ENCODE results near the gene PIP5K1C. TPM values are rescaled to one million over a fixed set of nuclear protein-coding genes. Genes with fewer than 3 reads are reported as not detected.

PIP5K1C gene
- total RNA-seq, 4 donors from 2014 or later = 25.4 to 91.1 (median 36.4) TPM

DNA sequence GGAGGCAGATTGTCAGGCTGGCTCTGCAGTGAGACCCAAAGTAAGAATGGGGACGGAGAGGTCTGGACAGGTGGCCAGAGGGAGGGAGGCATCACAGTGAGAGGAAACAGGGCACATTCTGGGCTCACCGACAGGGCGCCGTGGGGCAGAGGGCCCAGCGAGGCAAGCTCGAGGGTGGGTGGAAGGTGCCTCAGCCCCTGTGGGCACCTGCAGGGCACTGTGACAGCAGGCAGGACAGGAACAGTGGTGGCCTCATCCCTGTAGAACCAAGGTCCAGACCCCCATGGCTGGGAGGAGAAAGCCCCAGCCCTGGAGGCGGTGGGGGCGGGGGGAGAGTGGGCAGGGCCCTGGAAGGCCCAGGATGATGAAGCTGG lies 27.7 kb downstream of the PIP5K1C start:
- Histone ChIP-seq H3K36me3 (no peaks in the 10 kb centered on the region), H3K4me1 (peaks cover 28 to 48% (median 37%) of the 10 kb centered on the region in 4 donors), H3K4me3 (no peak overlapping the region), H3K27me3 (no peaks in the 10 kb centered on the region), H3K9me3 (no peaks in the 10 kb centered on the region), H3K27ac (peak overlapping the region; percentile 92 to 96 (median 94))
- TF ChIP-seq, protein P1, sequence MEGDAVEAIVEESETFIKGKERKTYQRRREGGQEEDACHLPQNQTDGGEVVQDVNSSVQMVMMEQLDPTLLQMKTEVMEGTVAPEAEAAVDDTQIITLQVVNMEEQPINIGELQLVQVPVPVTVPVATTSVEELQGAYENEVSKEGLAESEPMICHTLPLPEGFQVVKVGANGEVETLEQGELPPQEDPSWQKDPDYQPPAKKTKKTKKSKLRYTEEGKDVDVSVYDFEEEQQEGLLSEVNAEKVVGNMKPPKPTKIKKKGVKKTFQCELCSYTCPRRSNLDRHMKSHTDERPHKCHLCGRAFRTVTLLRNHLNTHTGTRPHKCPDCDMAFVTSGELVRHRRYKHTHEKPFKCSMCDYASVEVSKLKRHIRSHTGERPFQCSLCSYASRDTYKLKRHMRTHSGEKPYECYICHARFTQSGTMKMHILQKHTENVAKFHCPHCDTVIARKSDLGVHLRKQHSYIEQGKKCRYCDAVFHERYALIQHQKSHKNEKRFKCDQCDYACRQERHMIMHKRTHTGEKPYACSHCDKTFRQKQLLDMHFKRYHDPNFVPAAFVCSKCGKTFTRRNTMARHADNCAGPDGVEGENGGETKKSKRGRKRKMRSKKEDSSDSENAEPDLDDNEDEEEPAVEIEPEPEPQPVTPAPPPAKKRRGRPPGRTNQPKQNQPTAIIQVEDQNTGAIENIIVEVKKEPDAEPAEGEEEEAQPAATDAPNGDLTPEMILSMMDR (IDR thresholded peaks at IDR 0.05) = no peak
- no peak for TF ChIP-seq POLR2A (IDR thresholded peaks at IDR 0.05)
- no peak for TF ChIP-seq EP300 (IDR thresholded peaks at IDR 0.05; ENCODE audit: low read depth)
- no peak for TF ChIP-seq POLR2AphosphoS5 (IDR thresholded peaks at IDR 0.05)
- 79% methylated on average over 8 of the region's 8 CpGs; no CpG with 5 or more reads in 1 of the 2 donors for WGBS, 2 donors (ENCODE audit: low coverage in 1 of 2)
- in situ Hi-C loops (cut with MboI; ENCODE audit: low pct_ligation_motif_present in 1 of 4, low pct_unique_long_range_greater_than_20kb in 1 of 4, low sequenced_read_pairs in 3 of 4) (no loop called here), intact Hi-C loops (cut with DNase I; ENCODE audit: low total_unique reads) (no loop called here)
- DNase-seq = no peak

DNA sequence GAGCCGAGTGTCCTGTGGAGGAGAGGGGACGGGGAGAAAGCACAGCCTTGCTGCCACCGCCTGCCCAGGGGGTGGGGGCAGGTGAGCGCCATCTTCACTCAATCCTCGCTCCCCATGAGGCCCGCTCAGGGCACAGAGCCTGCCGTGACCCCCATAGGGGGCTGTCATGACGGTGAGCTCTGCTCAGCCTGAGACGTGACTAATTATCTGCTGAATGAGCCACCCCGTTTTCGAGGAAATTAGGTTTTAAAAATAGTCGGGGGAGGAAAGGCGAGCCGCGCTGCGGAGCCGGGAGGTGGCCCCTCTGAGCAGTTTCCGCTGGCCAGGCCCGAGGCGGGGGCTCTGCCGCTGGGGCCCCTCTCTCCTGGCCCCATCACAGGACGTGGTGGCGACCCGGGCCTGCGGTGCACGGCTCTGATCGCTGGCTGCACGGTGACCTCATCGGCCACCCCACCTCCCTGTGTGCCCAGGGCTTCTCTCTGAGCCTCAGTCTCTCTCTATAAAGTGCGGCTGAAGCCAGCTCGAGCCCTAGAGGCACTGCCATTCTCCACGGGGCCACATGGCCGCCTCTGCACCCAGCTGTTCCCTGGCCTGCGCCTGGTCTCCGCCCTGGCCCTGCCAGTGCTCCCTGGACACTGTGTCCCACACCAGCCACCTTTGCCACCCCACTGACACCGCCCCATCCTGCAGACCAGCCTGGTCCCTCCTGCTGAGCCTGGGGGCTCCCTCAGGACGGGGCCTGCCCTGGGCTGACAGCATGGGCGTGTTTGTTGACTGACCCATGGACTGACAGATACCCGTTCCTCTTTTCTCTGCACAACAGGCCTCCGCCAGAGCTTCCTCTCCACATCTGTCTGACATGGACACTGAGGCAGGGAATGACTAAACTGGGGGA lies 28.3 kb downstream of the PIP5K1C start:
- Histone ChIP-seq H3K27me3 (no peaks in the 10 kb centered on the region), H3K36me3 (no peaks in the 10 kb centered on the region), H3K4me1 (peaks cover 28 to 49% (median 38%) of the 10 kb centered on the region in 4 donors), H3K4me3 (peak overlapping the region in 1 of 4 donors; percentile 26), H3K27ac (peak overlapping the region; percentile 92 to 96 (median 94)), H3K9me3 (no peaks in the 10 kb centered on the region)
- intact Hi-C loops (cut with DNase I; ENCODE audit: low total_unique reads) = no loop called here
- TF ChIP-seq EP300 (IDR thresholded peaks at IDR 0.05; ENCODE audit: low read depth) (no peak), POLR2AphosphoS5 (IDR thresholded peaks at IDR 0.05) (peak in 1 of 3 donors; percentile 13), POLR2A (IDR thresholded peaks at IDR 0.05) (no peak)
- in situ Hi-C loops (cut with MboI; ENCODE audit: low pct_ligation_motif_present in 1 of 4, low pct_unique_long_range_greater_than_20kb in 1 of 4, low sequenced_read_pairs in 3 of 4) = no loop called here
- DNase-seq = no peak
- WGBS, 2 donors (ENCODE audit: low coverage in 1 of 2) = 62% methylated on average over 38 of the region's 40 CpGs; no CpG with 5 or more reads in 1 of the 2 donors

DNA sequence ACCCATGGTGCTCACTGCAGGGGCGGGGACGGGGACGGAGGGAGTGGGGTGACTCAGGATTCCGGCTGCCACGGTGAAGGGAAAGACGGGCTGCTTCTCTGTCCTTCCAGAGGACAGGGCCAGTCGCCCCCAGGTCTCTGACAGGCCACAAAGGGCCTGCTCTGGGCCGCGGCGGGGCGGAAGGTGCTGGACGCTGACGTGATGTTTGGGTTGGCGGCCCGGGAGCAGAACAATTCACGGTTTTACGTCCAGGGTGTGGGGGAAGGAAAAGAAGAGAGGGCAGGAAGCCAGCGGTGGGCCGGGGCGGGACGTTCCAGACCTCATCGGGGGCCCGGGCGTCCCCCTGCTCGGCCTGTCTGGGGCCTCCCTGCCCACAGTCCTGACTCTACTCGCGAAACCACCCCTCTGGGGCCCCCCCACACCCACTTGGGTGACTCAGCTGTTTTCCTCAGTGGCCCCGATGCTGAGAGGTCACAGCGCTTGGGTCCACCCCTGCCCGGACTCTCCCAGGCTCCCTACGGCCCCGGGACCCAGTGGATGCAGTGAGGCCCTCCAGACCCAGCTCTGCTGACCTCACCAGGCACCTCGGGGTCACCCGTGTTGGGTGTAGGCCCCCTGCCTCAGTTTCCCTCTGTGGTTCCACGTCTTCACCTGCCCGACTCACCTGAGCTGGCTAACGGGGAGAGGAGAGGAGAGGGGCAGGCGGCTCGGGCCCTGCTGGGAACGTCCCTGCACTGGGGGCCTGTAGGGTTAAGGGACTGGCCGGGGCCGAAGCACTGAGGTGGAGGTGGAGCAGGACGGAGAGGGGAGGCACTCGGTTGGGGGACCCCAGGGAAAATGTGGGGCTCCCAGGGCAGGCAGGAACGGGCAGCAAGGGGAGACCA lies 29.2 kb downstream of the PIP5K1C start:
- Histone ChIP-seq H3K4me1 (peaks cover 28 to 51% (median 39%) of the 10 kb centered on the region in 4 donors), H3K4me3 (peak overlapping the region in 3 of 4 donors; percentile 11 to 27 (median 26)), H3K36me3 (no peaks in the 10 kb centered on the region), H3K27me3 (no peaks in the 10 kb centered on the region), H3K27ac (peak overlapping the region; percentile 92 to 96 (median 94)), H3K9me3 (no peaks in the 10 kb centered on the region)
- peak in 2 of 3 donors; percentile 23 to 54 for TF ChIP-seq POLR2AphosphoS5 (IDR thresholded peaks at IDR 0.05)
- no peak for TF ChIP-seq POLR2A (IDR thresholded peaks at IDR 0.05)
- TF ChIP-seq EP300 (IDR thresholded peaks at IDR 0.05; ENCODE audit: low read depth) = no peak
- TF ChIP-seq, protein P1 (IDR thresholded peaks at IDR 0.05) = no peak
- in situ Hi-C loops (cut with MboI; ENCODE audit: low pct_ligation_motif_present in 1 of 4, low pct_unique_long_range_greater_than_20kb in 1 of 4, low sequenced_read_pairs in 3 of 4) = no loop called here
- peak; percentile 68 for DNase-seq
- intact Hi-C loops (cut with DNase I; ENCODE audit: low total_unique reads) = no loop called here
- WGBS, 2 donors (ENCODE audit: low coverage in 1 of 2) = 46% methylated on average over 39 of the region's 45 CpGs; no CpG with 5 or more reads in 1 of the 2 donors

DNA sequence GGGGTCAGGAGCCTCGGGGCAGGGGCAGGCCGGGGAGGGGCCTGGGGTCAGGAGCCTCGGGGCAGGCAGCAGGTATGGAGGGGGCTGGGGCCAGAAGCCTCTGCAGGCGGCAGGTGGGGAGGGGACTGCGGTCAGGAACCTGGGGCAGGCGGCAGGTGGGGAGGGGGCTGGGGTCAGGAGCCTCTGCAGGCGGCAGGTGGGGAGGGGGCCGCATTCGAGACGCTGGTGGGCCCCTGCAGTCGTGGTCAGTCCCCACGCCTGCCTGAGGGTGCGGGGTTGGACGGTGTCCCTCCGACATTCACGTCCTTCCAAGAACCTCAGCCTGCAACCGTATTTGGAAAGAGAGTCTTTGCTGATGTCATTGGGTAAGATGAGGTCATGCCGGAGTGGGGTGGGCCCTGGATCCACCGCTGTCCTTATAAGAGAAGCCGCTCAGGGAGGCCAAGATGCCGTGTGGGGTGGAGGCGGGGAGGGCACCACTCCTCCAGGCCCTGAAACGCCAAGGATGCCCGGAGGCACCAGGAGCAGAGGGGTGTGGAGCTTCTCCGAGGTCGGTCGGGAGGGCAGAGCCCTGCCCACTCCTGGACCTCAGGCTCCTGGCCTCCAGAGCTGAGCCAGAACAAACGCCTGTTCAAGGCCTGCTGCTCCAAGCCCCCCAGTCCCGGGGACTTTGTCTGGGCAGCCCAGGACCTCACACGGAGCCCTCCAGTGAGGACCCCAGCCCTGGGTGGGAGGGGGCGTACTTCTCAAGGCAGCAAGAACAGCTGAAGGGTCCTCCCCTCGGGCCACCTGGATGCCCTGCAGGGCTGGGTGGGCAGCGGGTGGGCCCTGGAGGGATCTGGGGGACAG lies 30.1 kb downstream of the PIP5K1C start:
- peak; percentile 68 for DNase-seq
- Histone ChIP-seq H3K9me3 (no peaks in the 10 kb centered on the region), H3K27me3 (no peaks in the 10 kb centered on the region), H3K27ac (peak overlapping the region; percentile 92 to 96 (median 94)), H3K36me3 (no peaks in the 10 kb centered on the region), H3K4me3 (peak overlapping the region; percentile 6 to 27 (median 18)), H3K4me1 (peaks cover 28 to 56% (median 40%) of the 10 kb centered on the region in 4 donors)
- TF ChIP-seq EP300 (IDR thresholded peaks at IDR 0.05; ENCODE audit: low read depth) = peak; percentile 81
- TF ChIP-seq, protein P1 (IDR thresholded peaks at IDR 0.05) = no peak
- TF ChIP-seq POLR2AphosphoS5 (IDR thresholded peaks at IDR 0.05) = peak; percentile 80 to 93 (median 88)
- TF ChIP-seq POLR2A (IDR thresholded peaks at IDR 0.05) = peak; percentile 63
- in situ Hi-C loops (cut with MboI; ENCODE audit: low pct_ligation_motif_present in 1 of 4, low pct_unique_long_range_greater_than_20kb in 1 of 4, low sequenced_read_pairs in 3 of 4) = no loop called here
- intact Hi-C loops (cut with DNase I; ENCODE audit: low total_unique reads) = no loop called here
- WGBS, 2 donors (ENCODE audit: low coverage in 1 of 2) = 65 to 76% methylated on average over 3 to 29 of the region's 33 CpGs
